H9 (cell line): ENCODE measurements around the gene C5AR1. TPM values are rescaled to one million over a fixed set of nuclear protein-coding genes. Genes with fewer than 3 reads are reported as not detected.
"Not testable (repeated sequence)": the region's sequence is repeated elsewhere in the genome, so short reads cannot be mapped to it uniquely, and the experiment has no call there.

Experiments
- DNase-seq: peaks from one replicate; pipeline ENCODE4 v3.0.0-alpha.2; 2017
- H2AFZ ChIP-seq: one replicate; pipeline ENCODE4 v1.6.1; 2013; ENCODE audit warnings: mild to moderate bottlenecking, low read length, control low read depth, moderate library complexity
- H2AK5ac ChIP-seq: 2 replicates; pipeline ENCODE4 v1.6.1; 2013; ENCODE audit warnings: low read length, control low read depth, mixed read lengths; ENCODE audit not compliant: insufficient read length
- H2BK120ac ChIP-seq: one replicate; pipeline ENCODE4 v1.6.1; 2013; ENCODE audit warnings: low read depth, mild to moderate bottlenecking, low read length, control low read depth, inconsistent platforms; ENCODE audit not compliant: poor library complexity, severe bottlenecking
- H2BK12ac ChIP-seq: 2 replicates; pipeline ENCODE4 v1.6.1; 2013; ENCODE audit warnings: low read length, control low read depth, mixed read lengths, low read depth; ENCODE audit not compliant: insufficient read length
- H2BK15ac ChIP-seq: 2 replicates; pipeline ENCODE4 v1.6.1; 2013; ENCODE audit warnings: low read depth, low read length, control low read depth
- H2BK20ac ChIP-seq: one replicate; pipeline ENCODE4 v1.6.1; 2013; ENCODE audit warnings: low read depth, mild to moderate bottlenecking, low read length, control low read depth, inconsistent platforms; ENCODE audit not compliant: poor library complexity, severe bottlenecking
- H2BK5ac ChIP-seq: 2 replicates; pipeline ENCODE4 v1.6.1; 2013; ENCODE audit warnings: low read length, control low read depth, mixed read lengths; ENCODE audit not compliant: insufficient read length
- H3K14ac ChIP-seq: 2 replicates; pipeline ENCODE4 v1.6.1; 2013; ENCODE audit warnings: low read length, control low read depth; ENCODE audit not compliant: insufficient read depth
- H3K18ac ChIP-seq: 2 replicates; pipeline ENCODE4 v1.6.1; 2013; ENCODE audit warnings: low read depth, mild to moderate bottlenecking, mixed read lengths, low read length, control low read depth; ENCODE audit not compliant: insufficient read length
- H3K23ac ChIP-seq: 2 replicates; pipeline ENCODE4 v1.6.1; 2013; ENCODE audit warnings: low read length, control low read depth, mixed read lengths, low read depth; ENCODE audit not compliant: insufficient read length
- H3K23me2 ChIP-seq: 2 replicates; pipeline ENCODE4 v1.6.1; 2013; ENCODE audit warnings: low read depth, mild to moderate bottlenecking, mixed read lengths, low read length, control low read depth; ENCODE audit not compliant: insufficient read length, poor library complexity, severe bottlenecking
- H3K27ac ChIP-seq: 2 replicates; pipeline ENCODE4 v1.5.1; 2013; ENCODE audit warnings: low read length, control low read depth, mixed read lengths, low read depth; ENCODE audit not compliant: insufficient read length
- H3K27me3 ChIP-seq: 2 replicates; pipeline ENCODE4 v1.6.1; 2013; ENCODE audit warnings: low read length, control low read depth, inconsistent platforms; ENCODE audit not compliant: insufficient read depth
- H3K4ac ChIP-seq: 2 replicates; pipeline ENCODE4 v1.6.1; 2013; ENCODE audit warnings: low read depth, mild to moderate bottlenecking, control low read depth, inconsistent platforms, low read length, moderate library complexity
- H3K4me1 ChIP-seq: 2 replicates; pipeline ENCODE4 v1.6.1; 2013; ENCODE audit warnings: low read length, control low read depth, inconsistent platforms; ENCODE audit not compliant: insufficient read depth
- H3K4me2 ChIP-seq: 2 replicates; pipeline ENCODE4 v1.6.1; 2013; ENCODE audit warnings: low read length, control low read depth, mixed read lengths; ENCODE audit not compliant: insufficient read length, insufficient read depth
- H3K56ac ChIP-seq: 2 replicates; pipeline ENCODE4 v1.6.1; 2013; ENCODE audit warnings: low read depth, mild to moderate bottlenecking, mixed read lengths, low read length, control low read depth; ENCODE audit not compliant: insufficient read length
- H3K79me1 ChIP-seq: 2 replicates; pipeline ENCODE4 v1.6.1; 2013; ENCODE audit warnings: low read depth, mild to moderate bottlenecking, moderate library complexity, low read length, control low read depth, inconsistent platforms; ENCODE audit not compliant: insufficient read depth, poor library complexity, severe bottlenecking
- H3K79me2 ChIP-seq: 2 replicates; pipeline ENCODE4 v1.6.1; 2013; ENCODE audit warnings: low read length, control low read depth, inconsistent platforms; ENCODE audit not compliant: insufficient read depth
- H3K9ac ChIP-seq: 2 replicates; pipeline ENCODE4 v1.6.1; 2013; ENCODE audit warnings: low read length, control low read depth, mixed read lengths; ENCODE audit not compliant: insufficient read length; ENCODE audit errors: extremely low read depth
- H3K9me3 ChIP-seq: one replicate; pipeline ENCODE4 v1.6.1; 2013; ENCODE audit warnings: low read depth, low read length, inconsistent platforms; ENCODE audit not compliant: control insufficient read depth
- H3T11ph ChIP-seq: one replicate; pipeline ENCODE4 v1.6.1; 2013; ENCODE audit warnings: mild to moderate bottlenecking, low read length, control low read depth, inconsistent platforms
- H4K20me1 ChIP-seq: one replicate; pipeline ENCODE4 v1.6.1; 2013; ENCODE audit not compliant: control insufficient read depth, insufficient read length, insufficient read depth
- H4K5ac ChIP-seq: 2 replicates; pipeline ENCODE4 v1.6.1; 2013; ENCODE audit warnings: low read depth, mild to moderate bottlenecking, mixed read lengths, low read length, control low read depth; ENCODE audit not compliant: insufficient read length
- H4K8ac ChIP-seq: replicated peaks from 2 replicates; pipeline ENCODE4 v1.6.1; 2013; ENCODE audit warnings: low read length, control low read depth, mixed read lengths, low read depth; ENCODE audit not compliant: insufficient read length
- H4K91ac ChIP-seq: 2 replicates; pipeline ENCODE4 v1.6.1; 2013; ENCODE audit warnings: low read depth, mild to moderate bottlenecking, moderate library complexity, mixed read lengths, low read length, control low read depth; ENCODE audit not compliant: insufficient read length
- H3K27ac Mint-ChIP-seq, 3 experiments: 2 replicates in 2 of 3; 3 replicates in 1 of 3; pipeline ENCODE4 v1.8.0; 2020 to 2021; ENCODE audit warnings: mixed read lengths in 3 of 3, mild to moderate bottlenecking in 1 of 3, moderate library complexity in 1 of 3
- H3K27me3 Mint-ChIP-seq: 2 replicates; pipeline ENCODE4 v1.8.0; 2021; ENCODE audit warnings: low read depth, mild to moderate bottlenecking, moderate library complexity, mixed read lengths
- H3K36me3 Mint-ChIP-seq, 3 experiments: 2 replicates in 2 of 3; 3 replicates in 1 of 3; pipeline ENCODE4 v1.8.0; 2020 to 2021; ENCODE audit warnings: low read depth in 3 of 3, mixed read lengths in 3 of 3; ENCODE audit not compliant: insufficient read depth in 1 of 3
- H3K4me1 Mint-ChIP-seq, 2 experiments: 2 replicates each; pipeline ENCODE4 v1.8.0; 2020; ENCODE audit warnings: mixed read lengths in 2 of 2
- H3K4me3 Mint-ChIP-seq, 2 experiments: 2 replicates in 1 of 2; 3 replicates in 1 of 2; pipeline ENCODE4 v1.8.0; 2020 to 2021; ENCODE audit warnings: mild to moderate bottlenecking in 2 of 2, mixed read lengths in 2 of 2, moderate library complexity in 1 of 2
- H3K9me3 Mint-ChIP-seq, 2 experiments: 2 replicates in 1 of 2; 3 replicates in 1 of 2; pipeline ENCODE4 v1.8.0; 2020; ENCODE audit warnings: mild to moderate bottlenecking in 2 of 2, mixed read lengths in 2 of 2, moderate library complexity in 1 of 2
- WGBS: extraction: QIAGEN DNeasy Blood & Tissue Kit; methylation state at CpG from one replicate; pipeline ENCODE4 v1.1.7; 2013; ENCODE audit warnings: missing lambda C conversion rate, low lambda C conversion rate, mixed read lengths; ENCODE audit not compliant: insufficient read length; ENCODE audit errors: extremely low coverage; 5-methylcytosine and 5-hydroxymethylcytosine counted together
- total RNA-seq: library from RNA; stranded (reverse); gene quantifications from 2 replicates; pipeline ENCODE4 v1.2.1, GENCODE V29; 2021
- TF ChIP-seq, protein P1 (sequence below): fragments of 200-600 bp; sonication (generic); conservative IDR thresholded peaks from 3 replicates; pipeline ENCODE4 v1.8.0; 2021; ENCODE audit warnings: antibody characterized with exemption, mild to moderate bottlenecking

The C5AR1 gene
- total RNA-seq, 1 experiment from 2014 or later = 1.8 TPM

GRCh38 chr19:47344425-47344824, 34.8 kb downstream of the C5AR1 start:
- WGBS = no CpG with 5 or more reads among the region's 1 CpG
- TF ChIP-seq, protein P1, sequence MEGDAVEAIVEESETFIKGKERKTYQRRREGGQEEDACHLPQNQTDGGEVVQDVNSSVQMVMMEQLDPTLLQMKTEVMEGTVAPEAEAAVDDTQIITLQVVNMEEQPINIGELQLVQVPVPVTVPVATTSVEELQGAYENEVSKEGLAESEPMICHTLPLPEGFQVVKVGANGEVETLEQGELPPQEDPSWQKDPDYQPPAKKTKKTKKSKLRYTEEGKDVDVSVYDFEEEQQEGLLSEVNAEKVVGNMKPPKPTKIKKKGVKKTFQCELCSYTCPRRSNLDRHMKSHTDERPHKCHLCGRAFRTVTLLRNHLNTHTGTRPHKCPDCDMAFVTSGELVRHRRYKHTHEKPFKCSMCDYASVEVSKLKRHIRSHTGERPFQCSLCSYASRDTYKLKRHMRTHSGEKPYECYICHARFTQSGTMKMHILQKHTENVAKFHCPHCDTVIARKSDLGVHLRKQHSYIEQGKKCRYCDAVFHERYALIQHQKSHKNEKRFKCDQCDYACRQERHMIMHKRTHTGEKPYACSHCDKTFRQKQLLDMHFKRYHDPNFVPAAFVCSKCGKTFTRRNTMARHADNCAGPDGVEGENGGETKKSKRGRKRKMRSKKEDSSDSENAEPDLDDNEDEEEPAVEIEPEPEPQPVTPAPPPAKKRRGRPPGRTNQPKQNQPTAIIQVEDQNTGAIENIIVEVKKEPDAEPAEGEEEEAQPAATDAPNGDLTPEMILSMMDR = no peak

DNA sequence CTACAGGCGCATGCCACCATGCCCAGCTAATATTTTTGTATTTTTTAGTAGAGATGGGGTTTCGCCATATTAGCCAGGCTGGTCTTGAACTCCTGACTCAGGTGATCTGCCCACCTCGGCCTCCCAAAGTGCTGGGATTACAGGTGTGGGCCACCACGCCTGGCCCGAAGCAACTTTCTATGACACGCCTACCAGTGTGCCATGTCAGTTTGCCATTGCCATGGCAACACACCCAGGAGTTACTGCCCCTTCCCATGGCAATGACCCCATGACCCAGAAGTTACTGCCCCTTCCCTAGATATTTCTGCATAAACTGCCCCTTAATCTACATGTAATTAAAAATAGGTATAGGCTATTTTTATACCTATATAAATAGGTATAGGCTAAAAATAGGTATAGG, 36.4 kb downstream of the C5AR1 start:
- peaks cover 6 to 16% (median 13%) of the 10 kb centered on the region in 3 experiments; a peak in 6 of 7 replicates for H3K36me3 Mint-ChIP-seq
- not testable (repeated sequence) for H2BK5ac ChIP-seq, H4K20me1 ChIP-seq, H3K56ac ChIP-seq, H3K4me1 ChIP-seq, H3K27ac ChIP-seq, H3K4ac ChIP-seq, H3K14ac ChIP-seq, H3K79me1 ChIP-seq, H3K23me2 ChIP-seq, H2AFZ ChIP-seq, H3K18ac ChIP-seq, H3K9me3 ChIP-seq, H4K5ac ChIP-seq, H2AK5ac ChIP-seq, H3K9ac ChIP-seq, H3K9me3 Mint-ChIP-seq, H3K27ac Mint-ChIP-seq, H3K79me2 ChIP-seq, H2BK120ac ChIP-seq, H3K23ac ChIP-seq, H3K4me2 ChIP-seq, H4K91ac ChIP-seq, H2BK20ac ChIP-seq, H4K8ac ChIP-seq, H2BK12ac ChIP-seq, DNase-seq, H3K27me3 ChIP-seq, H2BK15ac ChIP-seq, H3T11ph ChIP-seq, H3K4me3 Mint-ChIP-seq
- WGBS = no CpG with 5 or more reads among the region's 6 CpGs
- peaks cover 18% of the 10 kb centered on the region for H3K27me3 Mint-ChIP-seq
- H3K4me1 Mint-ChIP-seq = peaks cover 19 to 21% of the 10 kb centered on the region in 2 experiments

More at GRCh38 chr19:47344425-47344824, 34.8 kb downstream of the C5AR1 start:
- H3K4ac ChIP-seq = no peak overlapping the region
- Mint-ChIP-seq H3K27ac (no peak overlapping the region), H3K4me3 (no peak overlapping the region), H3K4me1 (peaks cover 7 to 8% of the 10 kb centered on the region in 2 experiments; a peak in 3 of 4 replicates), H3K36me3 (peaks cover 2 to 5% (median 5%) of the 10 kb centered on the region in 3 experiments; a peak in 4 of 7 replicates), H3K9me3 (peaks cover 3% of the 10 kb centered on the region in 2 experiments; a peak in 2 of 5 replicates), H3K27me3 (peaks cover 18% of the 10 kb centered on the region)
- no peaks in the 10 kb centered on the region for H4K20me1 ChIP-seq
- H2BK20ac ChIP-seq = no peak overlapping the region
- H3K23ac ChIP-seq = no peak overlapping the region
- no peak overlapping the region for H3K9ac ChIP-seq
- no peak overlapping the region for H4K8ac ChIP-seq
- no peaks in the 10 kb centered on the region for H3K9me3 ChIP-seq
- no peaks in the 10 kb centered on the region for H3K79me1 ChIP-seq
- H3K27ac ChIP-seq = no peak overlapping the region
- no peak overlapping the region for H3K4me2 ChIP-seq
- no peak overlapping the region for H2AK5ac ChIP-seq
- H2BK12ac ChIP-seq = no peak overlapping the region
- no peak overlapping the region for H2BK15ac ChIP-seq
- peaks cover 1% of the 10 kb centered on the region for H3K23me2 ChIP-seq
- H3K18ac ChIP-seq = no peak overlapping the region
- no peaks in the 10 kb centered on the region for H3K4me1 ChIP-seq
- H3K27me3 ChIP-seq = no peaks in the 10 kb centered on the region
- H2BK5ac ChIP-seq = no peak overlapping the region
- no peak overlapping the region for H4K91ac ChIP-seq
- no peak overlapping the region for H3K56ac ChIP-seq
- no peaks in the 10 kb centered on the region for H3K79me2 ChIP-seq
- H2AFZ ChIP-seq = no peak overlapping the region
- no peak overlapping the region for H3K14ac ChIP-seq
- H2BK120ac ChIP-seq = no peak overlapping the region
- no peak overlapping the region for H3T11ph ChIP-seq
- DNase-seq = no peak
- no peak overlapping the region for H4K5ac ChIP-seq
